Uterus (tissue), 2 donors: ENCODE results near the gene SCUBE3.

ENCODE experiments used
- POLR2A ChIP-seq, 2 donors: fragments of 450-650 bp; IDR thresholded peaks; one replicate each; pipeline ENCODE4 v1.6.1; 2016; ENCODE audit warnings: antibody characterized with exemption in 2 of 2, mild to moderate bottlenecking in 1 of 2, moderate library complexity in 1 of 2
- TF ChIP-seq, protein P1 (sequence below), 4 experiments: fragments of 200-600 bp in 2 of 4; fragments of 450-650 bp in 2 of 4; sonication (generic) in 2 of 4; IDR thresholded peaks; one replicate each; pipeline ENCODE4 v1.5.1; 2016 to 2019; ENCODE audit warnings: antibody characterized with exemption in 4 of 4, mild to moderate bottlenecking in 2 of 4, moderate library complexity in 1 of 4

DNA sequence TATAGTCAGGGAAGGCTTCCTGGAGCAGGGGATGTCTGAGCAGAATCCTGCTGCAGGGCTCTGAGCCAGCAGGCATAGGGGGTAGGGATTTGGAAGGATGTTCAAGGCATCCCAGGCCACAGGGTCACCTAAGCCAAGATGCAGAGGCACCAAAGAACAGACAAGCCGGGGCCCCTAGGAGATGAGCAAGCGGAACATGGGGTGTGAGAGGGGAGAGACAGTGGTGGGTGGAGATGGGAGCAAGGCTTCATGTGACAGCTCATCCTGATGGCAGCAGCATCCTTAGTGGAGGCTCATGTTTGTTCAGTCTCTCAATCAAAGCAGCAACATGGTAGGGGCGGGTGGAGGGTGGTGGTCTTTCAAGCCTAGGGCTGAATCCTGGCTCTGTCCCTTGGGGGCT is 42.9 kb upstream of the SCUBE3 start:
- TF ChIP-seq, protein P1, sequence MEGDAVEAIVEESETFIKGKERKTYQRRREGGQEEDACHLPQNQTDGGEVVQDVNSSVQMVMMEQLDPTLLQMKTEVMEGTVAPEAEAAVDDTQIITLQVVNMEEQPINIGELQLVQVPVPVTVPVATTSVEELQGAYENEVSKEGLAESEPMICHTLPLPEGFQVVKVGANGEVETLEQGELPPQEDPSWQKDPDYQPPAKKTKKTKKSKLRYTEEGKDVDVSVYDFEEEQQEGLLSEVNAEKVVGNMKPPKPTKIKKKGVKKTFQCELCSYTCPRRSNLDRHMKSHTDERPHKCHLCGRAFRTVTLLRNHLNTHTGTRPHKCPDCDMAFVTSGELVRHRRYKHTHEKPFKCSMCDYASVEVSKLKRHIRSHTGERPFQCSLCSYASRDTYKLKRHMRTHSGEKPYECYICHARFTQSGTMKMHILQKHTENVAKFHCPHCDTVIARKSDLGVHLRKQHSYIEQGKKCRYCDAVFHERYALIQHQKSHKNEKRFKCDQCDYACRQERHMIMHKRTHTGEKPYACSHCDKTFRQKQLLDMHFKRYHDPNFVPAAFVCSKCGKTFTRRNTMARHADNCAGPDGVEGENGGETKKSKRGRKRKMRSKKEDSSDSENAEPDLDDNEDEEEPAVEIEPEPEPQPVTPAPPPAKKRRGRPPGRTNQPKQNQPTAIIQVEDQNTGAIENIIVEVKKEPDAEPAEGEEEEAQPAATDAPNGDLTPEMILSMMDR (IDR thresholded peaks at IDR 0.05) = no peak
- TF ChIP-seq POLR2A (IDR thresholded peaks at IDR 0.05) = no peak
